ENCODE data around the gene ING5.
A peak's percentile ranks its signal among the peaks of the same experiment; 100 is the strongest.

ING5 gene

GRCh38 chr2:241701149-241701398 is 765 bp upstream of the ING5 start:
- H3K4me2 ChIP-seq (ENCODE audit: low read depth, low read length, poor library complexity, severe bottlenecking), result peak overlapping the region; percentile 56
- H4K20me1 ChIP-seq (ENCODE audit: low read depth, low read length), result no peaks in the 10 kb centered on the region
- peaks cover 6% of the 10 kb centered on the region for H3K36me3 ChIP-seq (ENCODE audit: low read length)
- H3K9me3 ChIP-seq (ENCODE audit: insufficient read depth, low read length), result 0 out of 2 replicates have a peak, but pooled peaks cover 5% of the 10 kb centered on the region
- peak overlapping the region; percentile 66 for H3K4me3 ChIP-seq (ENCODE audit: insufficient read depth, low read length, poor library complexity, severe bottlenecking)
- H3K27me3 ChIP-seq (ENCODE audit: low read length), result no peaks in the 10 kb centered on the region
- H3K27ac ChIP-seq (ENCODE audit: low read depth, low read length), result peak overlapping the region; percentile 88
- TF ChIP-seq EZH2phosphoT487 (conservative IDR thresholded peaks at IDR 0.05; ENCODE audit: low read length) (no peak), CTCF (IDR thresholded peaks at IDR 0.05; ENCODE audit: insufficient read depth, low read length, poor library complexity, severe bottlenecking) (peak; percentile 31)
- H2AFZ ChIP-seq (ENCODE audit: low read depth, low read length, severe bottlenecking), result no peak overlapping the region
- H3K9ac ChIP-seq (ENCODE audit: low read length), result peak overlapping the region; percentile 93
- peaks cover 15% of the 10 kb centered on the region for H3K79me2 ChIP-seq (ENCODE audit: insufficient read depth, low read length)
- peaks cover 24% of the 10 kb centered on the region for H3F3A ChIP-seq (ENCODE audit: insufficient read depth)
- H3K9me2 ChIP-seq (replicated peaks; ENCODE audit: insufficient read depth, low read length), result no peaks in the 10 kb centered on the region

GRCh38 chr2:241702155-241703031 is 554 bp downstream of the ING5 start:
- peak; percentile 69 for TF ChIP-seq CTCF (IDR thresholded peaks at IDR 0.05; ENCODE audit: insufficient read depth, low read length, poor library complexity, severe bottlenecking)
- TF ChIP-seq EZH2phosphoT487 (conservative IDR thresholded peaks at IDR 0.05; ENCODE audit: low read length), result no peak
- Histone ChIP-seq H2AFZ (ENCODE audit: low read depth, low read length, severe bottlenecking) (peak overlapping the region; percentile 3), H3K27me3 (ENCODE audit: low read length) (no peaks in the 10 kb centered on the region), H3K36me3 (ENCODE audit: low read length) (peaks cover 14% of the 10 kb centered on the region), H3F3A (ENCODE audit: insufficient read depth) (peaks cover 19% of the 10 kb centered on the region), H3K9ac (ENCODE audit: low read length) (peak overlapping the region; percentile 93), H3K4me2 (ENCODE audit: low read depth, low read length, poor library complexity, severe bottlenecking) (peak overlapping the region; percentile 84), H3K9me2 (replicated peaks; ENCODE audit: insufficient read depth, low read length) (no peaks in the 10 kb centered on the region), H3K4me3 (ENCODE audit: insufficient read depth, low read length, poor library complexity, severe bottlenecking) (peak overlapping the region; percentile 83), H4K20me1 (ENCODE audit: low read depth, low read length) (no peaks in the 10 kb centered on the region), H3K27ac (ENCODE audit: low read depth, low read length) (peak overlapping the region; percentile 88), H3K9me3 (ENCODE audit: insufficient read depth, low read length) (peaks cover 11% of the 10 kb centered on the region; the same call in 1 of the 2 replicates), H3K79me2 (ENCODE audit: insufficient read depth, low read length) (peaks cover 15% of the 10 kb centered on the region)

GRCh38 chr2:241703032-241703604 is 1.3 kb downstream of the ING5 start:
- peaks cover 14% of the 10 kb centered on the region for H3K36me3 ChIP-seq (ENCODE audit: low read length)
- no peaks in the 10 kb centered on the region for H3K9me2 ChIP-seq (replicated peaks; ENCODE audit: insufficient read depth, low read length)
- H2AFZ ChIP-seq (ENCODE audit: low read depth, low read length, severe bottlenecking), result peak overlapping the region; percentile 3
- peak overlapping the region; percentile 93 for H3K9ac ChIP-seq (ENCODE audit: low read length)
- H3K27me3 ChIP-seq (ENCODE audit: low read length), result no peaks in the 10 kb centered on the region
- H3F3A ChIP-seq (ENCODE audit: insufficient read depth), result peaks cover 17% of the 10 kb centered on the region
- H3K27ac ChIP-seq (ENCODE audit: low read depth, low read length), result peak overlapping the region; percentile 8; the same call in 1 of the 2 replicates
- TF ChIP-seq EZH2phosphoT487 (conservative IDR thresholded peaks at IDR 0.05; ENCODE audit: low read length) (no peak), CTCF (IDR thresholded peaks at IDR 0.05; ENCODE audit: insufficient read depth, low read length, poor library complexity, severe bottlenecking) (no peak)
- peaks cover 11% of the 10 kb centered on the region; the same call in 1 of the 2 replicates for H3K9me3 ChIP-seq (ENCODE audit: insufficient read depth, low read length)
- H4K20me1 ChIP-seq (ENCODE audit: low read depth, low read length), result no peaks in the 10 kb centered on the region
- peak overlapping the region; percentile 83 for H3K4me3 ChIP-seq (ENCODE audit: insufficient read depth, low read length, poor library complexity, severe bottlenecking)
- peak overlapping the region; percentile 84 for H3K4me2 ChIP-seq (ENCODE audit: low read depth, low read length, poor library complexity, severe bottlenecking)
- peaks cover 15% of the 10 kb centered on the region for H3K79me2 ChIP-seq (ENCODE audit: insufficient read depth, low read length)
